HG03108 (cell line): ENCODE results near the gene FAM171A1.
A peak's percentile ranks its signal among the peaks of the same experiment; 100 is the strongest.
"Not testable (repeated sequence)": the region's sequence is repeated elsewhere in the genome, so short reads cannot be mapped to it uniquely, and the experiment has no call there.

Experiments used
- ATAC-seq: cut with Tn5 transposase; IDR thresholded peaks from one replicate; pipeline ENCODE4 v1.9.1; 2021; ENCODE audit warnings: moderate library complexity; ENCODE audit not compliant: unreplicated experiment

The FAM171A1 gene

DNA sequence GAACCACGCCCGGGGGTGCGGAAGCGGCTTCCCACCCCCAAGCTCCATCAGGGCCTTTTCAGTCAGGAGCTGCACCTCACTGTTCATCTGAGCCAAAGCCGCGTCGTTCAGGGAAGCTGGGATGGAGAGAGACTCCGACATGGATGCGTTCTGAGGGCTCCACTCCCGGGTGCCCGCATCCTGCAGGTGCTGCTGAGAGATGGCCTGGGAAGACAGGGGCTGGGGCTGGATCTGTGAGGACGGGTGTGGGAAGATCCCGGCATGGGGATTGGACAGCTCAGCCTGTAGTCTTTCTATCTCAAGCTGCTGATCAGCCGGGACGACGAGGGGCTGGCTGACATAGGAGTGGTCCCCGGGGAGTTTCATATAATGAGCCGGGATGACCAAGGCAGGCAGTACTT, 157.6 kb downstream of the FAM171A1 start:
- ATAC-seq: no peak

DNA sequence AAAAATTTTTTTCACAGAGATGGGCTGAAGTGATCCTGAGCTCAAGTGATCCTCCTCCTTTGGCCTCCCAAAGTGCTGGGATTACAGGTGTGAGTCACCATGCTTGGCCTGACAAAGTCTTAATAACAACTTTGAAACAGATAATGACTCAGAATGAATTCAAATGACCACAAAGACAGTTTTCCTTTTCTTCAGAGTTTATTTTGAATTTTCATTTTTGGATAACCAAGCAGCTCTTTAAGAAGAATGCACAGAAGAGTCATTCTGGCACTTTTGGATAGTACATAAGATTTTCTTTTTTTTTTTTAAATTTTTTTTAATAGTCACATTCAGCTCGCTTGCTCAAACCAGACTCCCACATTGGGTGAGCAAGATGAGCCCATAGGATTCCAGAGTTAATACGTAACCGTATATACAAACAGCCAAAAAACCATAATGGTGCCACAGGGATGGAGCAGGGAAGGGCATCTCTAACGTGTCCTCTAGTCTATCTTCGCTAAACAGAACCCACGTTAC, 159.6 kb downstream of the FAM171A1 start:
- no peak for ATAC-seq

DNA sequence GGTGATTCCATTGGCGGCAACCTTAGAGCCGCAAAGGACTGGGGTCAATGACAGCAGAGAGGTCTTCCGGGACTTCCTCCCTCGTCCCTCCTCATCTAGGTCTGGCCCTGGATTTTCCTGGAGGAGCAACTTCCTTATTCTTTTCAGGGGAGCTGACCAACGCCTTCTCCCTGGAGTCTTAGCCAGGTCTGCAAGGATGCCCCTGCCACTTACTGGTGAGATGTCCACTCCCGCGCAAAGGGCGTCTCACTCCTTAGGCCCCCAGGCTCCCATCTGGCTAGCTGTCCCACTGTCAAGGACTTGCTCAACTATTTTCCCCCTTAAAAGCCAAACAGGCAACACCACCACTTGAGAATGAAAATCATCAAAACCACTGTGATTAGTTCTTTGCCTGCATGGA, 160.6 kb downstream of the FAM171A1 start:
- no peak for ATAC-seq

DNA sequence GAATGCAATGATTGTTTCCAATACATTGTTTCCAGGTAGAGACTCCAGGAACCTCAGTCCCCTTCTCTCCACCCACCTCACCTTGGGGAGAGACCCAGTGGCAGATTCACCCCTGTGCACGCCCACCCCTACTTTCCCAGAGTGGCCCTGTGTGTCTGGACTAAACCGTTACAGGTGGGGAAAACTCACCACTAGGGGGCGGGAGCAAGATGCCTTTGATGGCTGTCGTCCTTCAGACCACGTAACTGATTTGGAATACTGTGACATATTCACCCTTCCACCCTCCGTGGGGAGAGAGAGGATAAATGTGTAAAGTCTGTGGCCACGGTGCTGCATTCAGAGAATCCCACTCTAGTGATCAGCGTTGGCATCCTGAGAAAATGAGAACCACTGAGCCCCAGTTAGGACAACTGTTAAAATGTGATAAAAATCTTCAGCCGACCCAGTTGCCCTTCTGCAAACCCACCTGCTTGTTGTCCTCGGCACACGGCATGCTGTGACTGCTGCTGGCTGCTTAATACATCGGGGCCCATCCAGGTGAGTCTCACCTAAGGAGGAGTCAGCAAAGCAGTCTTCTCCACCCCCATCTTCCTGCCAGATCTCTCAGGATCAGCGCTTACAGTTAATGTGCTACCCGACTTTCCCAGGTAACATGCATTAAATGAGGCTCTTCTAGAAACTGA, 161.1 kb downstream of the FAM171A1 start:
- peak; percentile 56 for ATAC-seq

DNA sequence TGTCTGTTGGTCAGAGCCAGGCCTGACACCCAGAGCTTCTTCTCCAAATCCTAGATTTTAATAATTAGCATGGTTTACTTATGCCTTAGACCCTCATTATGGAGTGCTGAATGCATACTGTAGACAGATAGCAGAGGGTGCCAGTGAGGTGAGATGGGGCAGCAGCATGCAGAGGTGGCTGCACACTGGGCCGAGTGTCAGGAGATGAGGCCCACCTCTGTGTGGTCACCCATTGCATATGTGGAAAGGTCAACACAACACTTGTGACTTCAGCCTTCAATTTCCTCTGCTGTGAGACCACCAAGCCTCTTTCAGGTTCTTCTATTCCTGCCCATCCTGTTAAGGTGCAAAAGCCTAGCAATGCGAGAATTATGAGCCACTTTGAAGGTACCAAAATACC, 162.9 kb downstream of the FAM171A1 start:
- ATAC-seq: no peak

DNA sequence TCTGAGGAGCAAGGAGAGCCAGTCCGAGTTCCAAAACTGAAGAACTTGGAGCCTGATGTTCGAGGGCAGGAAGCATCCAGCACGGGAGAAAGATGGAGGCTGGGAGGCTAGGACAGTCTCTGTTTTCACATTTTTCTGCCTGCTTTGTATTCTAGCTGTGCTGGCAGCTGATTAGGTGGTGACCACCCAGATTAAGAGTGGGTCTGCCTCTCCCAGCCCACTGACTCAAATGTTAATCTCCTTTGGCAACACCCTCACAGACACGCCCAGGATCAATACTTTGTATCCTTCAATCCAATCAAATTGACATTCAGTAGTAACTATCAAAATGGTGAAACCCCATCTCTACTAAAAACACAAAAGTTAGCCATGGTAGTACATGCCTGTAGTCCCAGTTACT, 163.7 kb downstream of the FAM171A1 start:
- ATAC-seq: not testable (repeated sequence)

DNA sequence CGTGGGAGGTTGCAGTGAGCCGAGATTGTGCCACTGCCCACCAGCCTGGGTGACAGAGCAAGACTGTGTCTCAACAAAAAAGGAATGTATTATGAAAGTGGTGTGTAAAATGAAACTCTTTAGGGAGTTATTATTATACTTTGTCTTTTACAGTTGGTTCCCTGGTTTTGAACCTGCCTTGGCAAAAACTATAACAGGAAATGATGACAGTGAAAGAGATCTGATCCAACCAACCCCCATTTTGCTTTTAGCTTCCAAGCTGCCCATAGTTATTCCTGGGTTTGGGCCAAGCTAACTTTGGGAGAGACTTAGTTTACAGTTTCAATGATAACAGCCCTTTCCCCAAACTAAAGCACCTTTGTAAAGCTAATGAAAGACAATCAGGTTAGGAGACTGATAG, 168.4 kb downstream of the FAM171A1 start:
- ATAC-seq: no peak

DNA sequence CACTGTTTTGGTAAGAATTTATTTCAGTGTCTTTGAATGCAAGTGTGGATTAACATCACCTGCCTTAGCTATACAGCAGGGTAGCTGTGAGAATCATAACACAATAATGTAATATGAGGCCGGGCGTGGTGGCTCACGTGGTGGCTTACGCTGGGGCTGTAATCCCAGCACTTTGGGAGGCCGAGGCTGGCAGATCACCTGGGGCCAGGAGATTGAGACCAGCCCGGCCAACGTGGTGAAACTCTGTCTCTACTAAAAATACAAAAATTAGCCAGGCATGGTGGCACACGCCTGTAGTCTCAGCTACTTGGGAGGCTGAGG, 168.8 kb downstream of the FAM171A1 start:
- not testable (repeated sequence) for ATAC-seq

DNA sequence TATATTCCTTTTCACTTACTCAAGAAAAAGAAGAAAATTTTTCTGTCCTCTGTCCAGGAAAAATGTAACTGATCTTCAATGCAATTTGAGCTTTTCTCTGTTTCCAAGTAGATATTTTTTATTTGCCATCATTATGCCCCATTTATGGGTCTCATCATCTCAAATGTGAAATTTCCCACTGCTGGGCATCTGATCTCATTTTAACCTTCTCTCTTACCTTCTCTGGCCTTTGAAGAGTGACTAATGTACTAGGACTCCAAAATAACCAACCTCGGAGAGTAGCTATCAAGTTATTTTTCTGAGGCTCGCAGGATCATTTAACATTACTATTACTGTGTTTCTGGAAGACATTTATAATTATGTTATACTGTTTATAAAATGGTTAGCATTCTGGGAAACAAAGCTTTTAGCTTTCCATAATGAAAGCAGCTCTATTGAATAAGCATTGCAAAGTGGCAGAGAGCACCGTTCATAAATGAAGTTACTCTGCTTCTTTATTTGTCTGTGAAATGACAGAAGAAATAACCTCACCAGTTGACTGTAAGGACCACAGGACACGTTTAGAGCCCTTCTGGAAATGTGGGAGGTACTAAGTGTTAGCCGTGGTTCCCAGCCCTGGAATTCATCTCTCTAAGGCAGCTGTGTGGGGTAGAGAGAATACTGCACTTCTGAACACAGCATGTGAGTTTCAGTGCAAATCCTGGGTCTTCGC, 169.3 kb downstream of the FAM171A1 start:
- no peak for ATAC-seq

DNA sequence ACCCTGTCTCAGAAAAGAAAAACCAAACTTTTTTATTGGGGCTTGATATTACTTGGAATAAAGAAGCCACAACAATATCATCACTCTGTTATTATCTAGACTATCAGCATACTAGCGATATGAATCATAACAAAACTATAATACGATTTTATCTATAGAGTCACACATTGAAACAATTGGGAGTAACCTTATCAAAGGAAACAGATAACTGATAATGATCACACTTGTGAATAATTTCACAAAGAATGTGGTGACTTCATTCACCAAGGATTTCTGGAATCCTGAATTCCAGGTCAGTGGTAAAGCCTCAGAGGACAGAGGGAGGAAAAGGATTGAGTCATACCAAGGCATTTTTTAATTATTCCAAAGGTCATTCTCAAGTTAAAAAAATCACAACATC, 170.5 kb downstream of the FAM171A1 start:
- no peak for ATAC-seq

DNA sequence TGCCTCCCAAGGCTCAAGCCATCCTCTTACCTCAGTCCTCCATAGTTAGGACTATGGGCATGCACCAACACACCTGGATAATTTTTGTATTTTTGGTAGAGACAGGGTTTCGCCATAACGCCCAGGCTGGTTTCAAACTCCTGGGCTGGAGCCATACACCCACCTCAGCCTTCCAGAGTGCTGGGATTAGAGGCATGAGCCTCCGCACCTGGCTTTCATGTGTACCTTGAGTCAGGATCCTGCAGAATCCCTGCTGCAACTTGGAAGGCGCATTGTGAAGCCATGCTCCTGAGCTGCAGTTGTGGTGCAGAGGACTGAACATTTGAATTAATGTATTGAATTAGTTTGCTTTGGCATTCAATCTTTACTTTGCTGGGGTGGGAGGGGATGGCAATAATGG, 173.2 kb downstream of the FAM171A1 start:
- ATAC-seq: no peak

DNA sequence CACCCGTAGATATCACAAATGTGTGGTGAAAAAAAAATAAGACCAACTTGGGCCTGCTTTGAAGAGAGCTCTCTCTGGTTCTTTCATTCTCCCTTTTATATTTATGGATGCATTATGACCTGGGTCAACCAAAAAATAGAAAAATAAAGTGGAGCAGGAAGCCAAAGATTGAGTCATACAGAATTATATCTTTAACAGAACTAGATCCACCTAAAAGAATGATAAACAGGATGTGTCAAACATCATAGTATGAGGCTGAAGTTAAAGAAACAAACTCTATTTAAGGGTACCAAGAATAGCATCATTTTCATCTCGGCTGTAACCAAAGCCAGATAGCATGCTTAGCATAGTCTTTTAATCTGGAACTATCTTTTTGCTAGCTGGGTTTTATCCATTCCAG, 173.8 kb downstream of the FAM171A1 start:
- ATAC-seq: no peak

DNA sequence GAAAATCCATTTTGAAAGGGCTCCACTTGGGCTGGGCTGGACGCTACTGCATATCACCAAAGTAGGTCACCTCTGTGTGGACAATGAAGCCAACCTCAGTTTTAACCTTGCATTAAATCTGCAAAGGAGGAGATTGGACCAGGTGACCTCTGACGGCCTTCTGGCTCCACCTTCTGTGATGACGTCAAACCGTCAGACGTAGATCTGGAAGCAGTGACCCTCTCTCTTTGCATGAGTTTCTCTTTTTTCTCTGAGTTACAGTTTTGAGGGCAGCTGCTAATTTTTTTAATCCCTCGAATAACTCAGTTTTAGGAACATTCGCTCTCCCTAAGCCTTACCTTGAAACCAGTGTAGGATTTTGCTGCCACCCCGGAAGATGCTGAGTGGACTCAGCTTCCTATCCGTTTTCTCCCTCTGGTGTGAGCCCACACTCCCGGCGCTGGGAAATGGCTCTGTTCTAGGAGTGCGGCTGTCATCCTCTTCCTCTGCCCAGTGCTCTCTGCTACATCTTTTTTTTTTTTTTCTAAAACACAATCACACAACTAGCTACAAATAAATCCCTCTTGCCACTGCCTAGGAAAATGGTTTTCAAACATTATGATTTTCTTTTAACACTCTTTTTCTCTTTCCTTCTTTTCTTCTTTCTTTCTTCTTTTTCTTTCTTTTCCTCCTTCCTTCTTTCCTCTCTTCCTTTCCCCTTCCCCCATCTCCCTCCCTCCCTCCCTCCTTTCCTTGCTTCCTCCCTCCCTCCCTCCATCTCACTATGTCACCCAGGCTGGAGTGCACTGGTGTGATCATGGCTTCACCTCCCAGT, 174.9 kb downstream of the FAM171A1 start:
- ATAC-seq: no peak

DNA sequence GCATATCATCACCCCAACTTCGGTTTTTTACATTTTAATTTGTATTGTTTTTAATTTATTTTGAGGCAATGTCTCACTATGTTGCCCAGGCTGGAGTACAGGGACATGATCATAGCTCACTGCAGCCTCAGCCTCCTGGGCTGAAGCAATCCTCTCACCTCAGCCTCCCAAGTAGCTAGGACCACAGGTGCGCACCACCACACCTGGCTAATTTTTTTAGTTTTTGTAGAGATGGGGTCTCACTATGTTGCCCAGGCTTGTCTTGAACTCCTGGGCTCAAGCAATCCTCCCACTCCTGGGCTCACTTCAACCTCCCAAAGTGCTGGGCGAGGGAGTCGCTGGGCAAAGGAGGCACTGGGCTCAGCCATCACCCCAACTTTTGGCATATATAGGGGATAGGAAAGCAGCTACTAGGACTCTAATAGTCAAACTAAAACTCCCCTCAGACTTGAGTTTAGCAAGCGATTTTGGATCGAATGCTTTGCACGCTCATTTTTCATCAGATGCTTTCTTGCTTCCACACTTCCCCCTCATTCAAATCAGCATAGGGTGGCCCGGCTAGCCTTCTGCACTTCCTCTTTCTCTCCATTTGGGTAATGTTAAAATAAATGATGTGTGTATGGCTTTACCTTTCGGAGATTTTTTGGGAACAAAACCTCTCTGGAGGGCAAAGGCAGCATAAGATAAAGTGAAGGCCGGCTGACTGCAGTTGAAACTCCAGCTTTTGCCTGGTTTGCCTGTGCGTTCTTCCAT, 181.8 kb downstream of the FAM171A1 start:
- no peak for ATAC-seq

DNA sequence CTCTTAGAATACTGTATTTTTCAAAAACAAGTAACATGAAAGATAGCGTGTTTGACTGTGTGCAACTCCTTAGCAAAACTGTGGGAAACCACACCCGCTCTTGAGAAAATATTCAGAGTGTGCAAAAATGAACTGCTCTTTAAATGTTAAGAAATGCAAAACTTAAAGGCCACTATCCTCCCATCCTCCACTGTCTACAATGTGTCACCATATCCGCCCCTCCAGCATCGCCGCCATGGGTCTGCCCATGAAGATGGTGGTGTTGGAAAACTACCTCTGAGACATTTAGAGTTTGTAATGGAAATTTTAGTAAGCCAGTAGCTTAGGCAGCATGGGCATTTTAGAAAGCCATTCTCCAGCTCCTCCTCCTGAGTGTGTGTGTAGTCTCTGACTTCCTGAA, 182.5 kb downstream of the FAM171A1 start:
- no peak for ATAC-seq

DNA sequence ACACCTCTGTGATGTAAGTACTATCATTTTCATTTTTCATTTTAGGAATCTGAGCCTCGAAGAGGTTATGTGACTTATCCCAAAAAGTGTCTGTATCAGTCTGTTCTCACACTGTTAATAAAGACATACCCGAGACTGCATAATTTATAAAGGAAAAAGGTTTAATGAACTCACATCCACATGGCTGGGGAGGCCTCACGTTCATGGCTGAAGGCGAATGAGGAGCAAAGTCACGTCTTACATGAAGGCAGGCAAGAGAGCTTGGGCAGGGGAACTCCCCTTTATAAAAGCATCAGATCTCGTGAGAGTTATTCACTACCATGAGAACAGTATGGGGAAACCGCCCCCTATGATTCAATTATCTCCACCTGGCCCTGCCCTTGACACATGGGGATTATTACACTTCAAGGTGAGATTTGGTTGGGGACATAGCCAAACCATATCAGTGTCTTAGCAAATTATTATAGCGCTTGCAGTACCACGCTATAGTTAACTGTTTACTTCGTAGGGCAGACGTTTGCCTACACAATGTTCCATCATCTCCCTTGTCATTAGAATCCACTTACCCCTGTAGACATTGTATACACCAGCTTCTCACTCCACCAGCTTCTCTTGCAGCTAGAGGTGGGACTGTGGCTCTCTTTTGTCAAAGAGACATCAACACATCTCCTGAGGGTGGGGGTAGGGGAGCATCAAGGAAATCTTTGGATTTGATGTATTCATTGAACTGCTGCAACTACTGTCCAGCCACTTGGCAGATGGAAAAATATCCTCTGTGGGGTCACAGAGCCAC, 187.2 kb downstream of the FAM171A1 start:
- ATAC-seq: no peak

DNA sequence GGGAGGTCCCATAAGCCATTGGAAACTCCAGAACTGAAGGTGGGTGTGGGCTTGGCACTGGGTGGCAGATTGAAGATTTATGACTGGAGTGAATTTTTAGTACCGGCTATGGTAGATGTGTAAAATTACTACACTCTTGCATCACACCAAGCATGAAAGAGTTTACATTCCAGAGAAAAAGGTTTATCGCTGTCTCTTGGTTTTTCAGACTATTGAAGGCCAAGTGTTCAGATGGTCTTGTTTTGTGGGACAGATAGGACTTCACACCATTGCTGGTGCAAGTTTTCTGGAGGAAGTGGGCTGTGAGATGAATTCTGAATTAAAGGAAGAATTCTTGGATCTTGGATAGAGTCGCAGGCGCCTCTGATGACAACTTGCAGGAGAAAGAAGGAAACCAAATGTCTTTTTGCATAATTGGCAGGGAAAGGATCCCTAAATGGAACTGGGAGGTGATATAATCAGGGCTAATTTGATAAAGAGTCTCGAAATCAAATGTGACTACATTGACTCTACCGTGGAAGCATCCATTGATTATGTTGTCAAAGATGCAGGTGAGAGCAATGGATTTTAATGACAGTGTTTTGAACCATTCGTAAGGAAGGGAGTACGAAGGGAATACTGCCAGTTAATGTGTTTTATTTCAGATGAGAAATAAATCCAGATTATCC, 188.4 kb downstream of the FAM171A1 start:
- no peak for ATAC-seq

DNA sequence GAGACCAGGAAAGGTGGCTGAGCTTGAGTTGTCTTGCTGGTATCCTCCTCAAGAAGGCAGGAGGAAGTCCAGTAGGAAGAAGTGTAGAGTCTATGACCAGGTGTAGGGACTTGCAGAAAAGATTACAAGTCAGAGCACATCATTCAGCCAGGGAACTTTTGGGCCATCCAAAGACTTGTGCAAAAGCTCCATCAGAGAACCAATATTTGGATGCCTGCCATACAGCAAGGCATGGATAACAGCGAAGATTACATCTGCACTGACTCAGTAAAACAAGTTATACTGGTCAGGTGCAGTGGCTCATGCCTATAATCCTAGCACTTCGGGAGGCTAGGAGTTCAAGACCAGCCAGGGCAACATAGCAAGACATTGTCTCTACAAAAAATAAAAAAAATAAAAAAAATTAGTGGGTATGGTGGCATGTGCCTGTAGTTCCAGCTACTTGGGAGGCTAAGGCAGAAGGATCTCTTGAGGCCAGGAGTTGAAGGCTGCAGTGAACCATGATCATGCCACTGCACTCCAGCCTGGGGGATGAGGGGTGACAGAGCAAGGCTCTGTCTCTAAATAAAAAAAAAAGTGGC, 189.4 kb downstream of the FAM171A1 start:
- no peak for ATAC-seq

DNA sequence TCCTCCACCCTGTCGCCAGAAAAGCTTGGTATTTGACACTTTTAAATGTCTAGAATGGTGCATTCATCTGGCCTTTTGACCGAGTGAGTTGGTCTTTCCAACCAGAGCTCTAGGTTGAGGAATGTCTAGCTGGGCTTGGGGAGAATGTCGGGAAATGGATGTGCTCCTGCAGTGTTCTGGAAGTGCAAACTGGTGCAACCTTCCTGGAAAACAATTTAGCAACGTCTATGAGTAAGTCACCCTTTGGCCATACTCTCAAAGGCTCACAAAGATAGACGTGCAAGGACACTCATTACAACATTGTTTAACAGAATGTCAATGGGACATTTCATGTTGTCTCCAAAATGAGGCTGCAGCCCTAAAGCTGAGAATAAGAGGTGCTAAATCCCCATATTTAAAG, 190.4 kb downstream of the FAM171A1 start:
- ATAC-seq: no peak
